ENCODE measurements around the gene MAEA. TPM values are rescaled to one million over a fixed set of nuclear protein-coding genes. Genes with fewer than 3 reads are reported as not detected.

Gene MAEA
- total RNA-seq, 2 donors from 2014 or later = 65.8 to 124 TPM

DNA sequence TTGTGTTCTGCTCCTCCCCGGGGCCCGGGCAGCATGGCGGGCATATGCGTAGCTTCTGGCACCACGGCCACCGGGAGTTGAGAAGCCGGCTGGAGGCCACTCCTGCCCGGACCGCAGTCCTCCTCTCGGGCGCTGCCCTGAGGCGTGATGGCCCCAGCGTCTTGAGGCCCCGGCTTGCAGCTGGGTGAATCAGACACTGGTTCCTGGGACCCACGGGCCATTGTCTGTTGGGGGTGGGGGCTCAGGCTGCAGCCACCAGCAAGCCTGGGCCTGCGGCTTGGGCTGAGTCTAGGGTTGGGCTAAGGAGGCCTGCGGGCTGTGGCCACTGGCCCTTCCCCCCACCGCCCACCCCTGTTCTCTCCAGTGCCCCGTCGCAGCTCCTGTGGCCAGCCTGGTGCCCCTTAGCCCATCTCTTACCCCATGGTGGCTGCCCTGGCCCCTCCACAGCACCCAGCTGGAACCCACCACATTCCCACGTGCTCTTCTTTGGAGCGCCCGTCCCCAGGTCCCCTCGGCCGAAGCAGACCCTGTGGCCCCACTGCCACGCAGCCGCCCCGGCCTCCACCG, 50.6 kb downstream of the MAEA start:
- H3K4me1 ChIP-seq = no peaks in the 10 kb centered on the region
- H3K27me3 ChIP-seq = no peaks in the 10 kb centered on the region
- no peak overlapping the region for H3K4me3 ChIP-seq
- TF ChIP-seq, protein P1, sequence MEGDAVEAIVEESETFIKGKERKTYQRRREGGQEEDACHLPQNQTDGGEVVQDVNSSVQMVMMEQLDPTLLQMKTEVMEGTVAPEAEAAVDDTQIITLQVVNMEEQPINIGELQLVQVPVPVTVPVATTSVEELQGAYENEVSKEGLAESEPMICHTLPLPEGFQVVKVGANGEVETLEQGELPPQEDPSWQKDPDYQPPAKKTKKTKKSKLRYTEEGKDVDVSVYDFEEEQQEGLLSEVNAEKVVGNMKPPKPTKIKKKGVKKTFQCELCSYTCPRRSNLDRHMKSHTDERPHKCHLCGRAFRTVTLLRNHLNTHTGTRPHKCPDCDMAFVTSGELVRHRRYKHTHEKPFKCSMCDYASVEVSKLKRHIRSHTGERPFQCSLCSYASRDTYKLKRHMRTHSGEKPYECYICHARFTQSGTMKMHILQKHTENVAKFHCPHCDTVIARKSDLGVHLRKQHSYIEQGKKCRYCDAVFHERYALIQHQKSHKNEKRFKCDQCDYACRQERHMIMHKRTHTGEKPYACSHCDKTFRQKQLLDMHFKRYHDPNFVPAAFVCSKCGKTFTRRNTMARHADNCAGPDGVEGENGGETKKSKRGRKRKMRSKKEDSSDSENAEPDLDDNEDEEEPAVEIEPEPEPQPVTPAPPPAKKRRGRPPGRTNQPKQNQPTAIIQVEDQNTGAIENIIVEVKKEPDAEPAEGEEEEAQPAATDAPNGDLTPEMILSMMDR (IDR thresholded peaks at IDR 0.05) = no peak
- intact Hi-C loops (cut with DNase I) = loop anchor here (5.0 to 10.0 kb wide), 3 partner anchors 45 to 175 kb away; no protein-coding TSS in a partner anchor
- no peak overlapping the region for H3K9ac ChIP-seq (ENCODE audit: low read depth in 2 of 2, low read length in 2 of 2)
- no peak for DNase-seq
- H3K36me3 ChIP-seq = peaks cover 11% of the 10 kb centered on the region
- no peaks in the 10 kb centered on the region for H3K9me3 ChIP-seq
- no peak overlapping the region for H3K27ac ChIP-seq

DNA sequence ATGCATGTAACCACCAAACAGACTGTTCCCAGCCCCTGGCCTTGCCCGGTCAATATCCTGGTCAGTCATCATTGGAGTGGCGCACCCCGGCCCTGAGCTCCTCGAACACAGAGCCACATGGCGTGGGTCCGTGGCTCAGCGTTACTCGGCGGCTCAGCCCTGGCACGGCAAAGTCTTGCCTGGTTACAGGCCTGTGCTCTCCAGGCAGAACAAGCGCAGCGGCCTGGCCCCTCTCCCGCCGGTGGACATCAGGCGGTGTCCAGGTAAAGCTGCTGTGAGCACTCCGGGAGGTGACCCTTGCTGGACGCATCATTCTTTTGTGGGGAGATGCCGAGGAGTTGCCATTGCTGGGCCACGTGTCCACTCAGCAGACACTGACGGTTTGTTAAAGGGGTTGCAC, 51.2 kb downstream of the MAEA start:
- Histone ChIP-seq H3K4me1 (no peaks in the 10 kb centered on the region), H3K27me3 (no peaks in the 10 kb centered on the region), H3K4me3 (no peak overlapping the region), H3K9me3 (no peaks in the 10 kb centered on the region), H3K27ac (no peak overlapping the region), H3K9ac (ENCODE audit: low read depth in 2 of 2, low read length in 2 of 2) (no peak overlapping the region), H3K36me3 (peaks cover 11% of the 10 kb centered on the region)
- no peak for DNase-seq
- intact Hi-C loops (cut with DNase I) = loop anchor here (5.0 to 10.0 kb wide), 3 partner anchors 46 to 176 kb away; no protein-coding TSS in a partner anchor
- TF ChIP-seq, protein P1 (IDR thresholded peaks at IDR 0.05) = no peak

DNA sequence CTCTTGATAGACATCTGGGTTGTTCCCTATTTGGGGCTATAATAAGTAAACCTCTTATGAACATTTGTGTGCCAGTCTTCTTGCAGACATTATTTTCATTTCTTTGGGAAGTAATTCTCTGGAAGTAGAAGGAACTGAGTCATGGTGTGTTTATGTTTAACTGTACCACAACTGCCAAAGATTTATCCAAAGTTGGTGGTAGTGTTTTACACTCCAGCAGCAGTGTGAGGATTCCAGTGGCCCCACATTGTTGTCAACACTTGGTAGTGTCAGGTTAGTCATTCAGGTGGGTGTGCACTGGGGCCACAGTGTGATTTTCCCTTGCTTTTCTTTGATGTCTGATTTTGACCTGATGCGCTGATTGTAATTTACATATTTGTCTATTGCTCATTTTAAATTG, 52.3 kb downstream of the MAEA start:
- TF ChIP-seq, protein P1 (IDR thresholded peaks at IDR 0.05) = no peak
- H3K27ac ChIP-seq = no peak overlapping the region
- no peak overlapping the region for H3K4me3 ChIP-seq
- no peaks in the 10 kb centered on the region for H3K9me3 ChIP-seq
- DNase-seq = no peak
- no peaks in the 10 kb centered on the region for H3K4me1 ChIP-seq
- H3K27me3 ChIP-seq = no peaks in the 10 kb centered on the region
- intact Hi-C loops (cut with DNase I) = loop anchor here (5.0 to 10.0 kb wide), 3 partner anchors 47 to 177 kb away; no protein-coding TSS in a partner anchor
- H3K9ac ChIP-seq (ENCODE audit: low read depth in 2 of 2, low read length in 2 of 2) = no peak overlapping the region
- H3K36me3 ChIP-seq = peaks cover 11% of the 10 kb centered on the region

DNA sequence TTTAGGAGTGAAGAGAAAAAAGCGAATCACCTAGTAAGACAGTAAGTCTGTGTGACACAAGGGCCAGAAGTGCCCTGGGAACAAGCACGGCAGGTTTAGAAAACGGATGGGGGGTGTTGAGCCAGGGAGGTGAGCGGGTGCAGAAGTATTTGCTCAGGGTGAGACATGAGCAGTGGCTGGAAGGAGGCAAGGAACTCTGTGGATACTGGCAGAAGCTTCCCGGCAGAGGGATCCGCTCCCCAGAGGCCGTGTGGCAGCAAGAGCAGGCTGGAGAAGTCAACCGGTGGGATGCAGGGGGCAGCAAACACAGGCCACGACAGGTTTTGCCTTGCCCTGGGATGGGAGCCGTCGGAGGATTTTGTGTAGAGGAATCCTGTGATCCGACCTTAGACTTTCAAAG, 55.0 kb downstream of the MAEA start:
- intact Hi-C loops (cut with DNase I) = loop anchor here (5.0 to 10.0 kb wide), 3 partner anchors 50 to 180 kb away; no protein-coding TSS in a partner anchor
- Histone ChIP-seq H3K36me3 (peaks cover under 1% of the 10 kb centered on the region), H3K9ac (ENCODE audit: low read depth in 2 of 2, low read length in 2 of 2) (no peak overlapping the region), H3K27ac (no peak overlapping the region), H3K27me3 (no peaks in the 10 kb centered on the region), H3K9me3 (no peaks in the 10 kb centered on the region), H3K4me3 (no peak overlapping the region), H3K4me1 (peaks cover 5% of the 10 kb centered on the region)
- DNase-seq = no peak
- TF ChIP-seq, protein P1 (IDR thresholded peaks at IDR 0.05) = no peak

DNA sequence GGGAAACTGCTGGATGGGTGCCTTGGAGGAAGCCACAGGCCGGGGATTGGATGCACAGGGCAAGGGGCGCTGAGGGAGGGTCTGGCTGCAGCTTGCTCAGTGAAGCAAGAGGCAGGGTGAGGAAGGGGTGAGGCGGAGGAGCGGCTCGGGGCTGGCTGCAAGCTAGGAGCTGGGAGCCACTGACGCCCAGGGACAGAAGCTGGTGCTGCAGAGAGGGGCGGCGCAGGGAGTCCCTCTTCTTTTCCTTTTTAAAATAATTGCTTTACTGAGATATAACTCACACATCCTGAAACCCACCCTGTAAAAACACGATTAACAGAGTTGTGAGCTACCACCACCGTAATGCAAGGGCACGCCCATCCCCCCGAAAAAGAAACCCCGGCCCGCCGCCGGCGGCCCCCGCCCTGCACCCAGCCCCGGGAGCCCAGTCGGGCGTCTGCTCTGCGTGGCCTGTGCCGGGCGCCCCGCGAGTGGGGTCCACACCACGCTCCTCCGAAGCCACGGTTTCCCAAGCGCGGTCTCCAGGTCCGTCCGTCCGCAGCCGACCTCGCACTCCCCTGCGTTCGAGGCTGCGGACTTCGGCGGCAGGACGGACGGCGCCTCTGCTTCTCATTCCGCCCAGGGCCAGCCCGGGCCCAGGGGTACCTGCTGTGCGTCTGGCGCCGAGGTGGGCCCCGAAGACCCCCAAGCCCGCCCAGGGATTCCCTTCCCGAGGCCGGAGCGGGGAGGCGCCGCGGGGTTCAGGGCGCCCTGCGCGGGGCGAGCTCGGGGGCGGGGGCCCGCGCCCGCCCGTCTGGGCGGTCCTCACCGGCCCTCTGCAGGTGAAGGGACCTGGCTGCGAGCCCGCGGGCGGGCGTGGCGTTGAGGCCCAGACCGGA, 56.5 kb downstream of the MAEA start:
- H3K9ac ChIP-seq (ENCODE audit: low read depth in 2 of 2, low read length in 2 of 2) = peak overlapping the region; percentile 70 to 93
- no peaks in the 10 kb centered on the region for H3K9me3 ChIP-seq
- H3K4me3 ChIP-seq = peak overlapping the region; percentile 89
- intact Hi-C loops (cut with DNase I) = loop anchor here (10.0 kb wide), 2 partner anchors 51 to 181 kb away; no protein-coding TSS in a partner anchor
- TF ChIP-seq, protein P1 (IDR thresholded peaks at IDR 0.05) = no peak
- peaks cover 5% of the 10 kb centered on the region for H3K4me1 ChIP-seq
- peak; percentile 52 for DNase-seq
- peak overlapping the region; percentile 89 for H3K27ac ChIP-seq
- no peaks in the 10 kb centered on the region for H3K36me3 ChIP-seq
- H3K27me3 ChIP-seq = no peaks in the 10 kb centered on the region
